NCI-H226 (cell line): ENCODE results near the gene ZNF835.
"Not testable (repeated sequence)": the region's sequence is repeated elsewhere in the genome, so short reads cannot be mapped to it uniquely, and the experiment has no call there.

Source experiments
- DNase-seq: peaks from one replicate; pipeline ENCODE4 v3.0.0-alpha.2; 2015

Gene ZNF835

DNA sequence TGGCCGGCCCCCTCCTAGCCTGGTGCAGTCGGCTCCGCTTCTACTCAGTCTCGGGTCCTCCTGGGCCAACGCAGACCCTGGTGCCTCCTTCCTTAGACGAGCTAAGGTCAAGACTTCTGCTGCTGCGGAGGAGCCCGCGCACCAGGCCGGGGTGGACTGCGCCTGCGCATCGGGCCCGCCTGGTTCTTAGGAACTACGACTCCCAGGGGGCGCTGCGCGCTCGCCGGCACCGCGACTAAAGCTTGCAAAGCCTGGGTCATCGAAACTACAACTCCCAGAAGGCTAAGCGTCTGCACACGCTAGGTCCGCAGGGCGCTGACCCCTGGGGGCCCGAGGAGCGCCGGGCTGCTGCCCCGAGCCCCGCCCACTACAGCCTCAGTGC lies at the start of gene ZNF835:
Gene ZNF835 (minus strand): TSS at position 145 of the 382 bp plus-strand sequence. CDS start 6,559 bp downstream, outside the sequence.
- DNase-seq = no peak

DNA sequence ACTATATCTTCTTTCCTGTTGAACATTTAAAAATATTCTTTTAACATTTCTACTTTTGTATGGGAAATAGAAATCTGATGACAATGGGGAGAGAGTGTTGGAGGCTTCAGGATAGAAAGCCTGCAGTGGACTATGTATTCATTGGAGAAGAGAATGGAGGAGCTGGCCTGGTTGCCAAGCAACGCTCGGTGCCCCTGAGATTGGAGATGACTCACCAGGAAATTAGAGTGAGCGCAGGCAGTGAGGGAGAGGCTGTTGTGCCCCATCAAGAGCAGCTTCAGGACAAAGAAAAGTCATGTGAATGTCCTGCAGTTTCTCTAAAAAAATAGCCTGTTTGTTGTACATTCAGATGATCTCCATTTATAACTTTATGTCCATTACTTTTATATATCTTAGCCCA lies 48.7 kb upstream of the ZNF835 start:
- DNase-seq = no peak

DNA sequence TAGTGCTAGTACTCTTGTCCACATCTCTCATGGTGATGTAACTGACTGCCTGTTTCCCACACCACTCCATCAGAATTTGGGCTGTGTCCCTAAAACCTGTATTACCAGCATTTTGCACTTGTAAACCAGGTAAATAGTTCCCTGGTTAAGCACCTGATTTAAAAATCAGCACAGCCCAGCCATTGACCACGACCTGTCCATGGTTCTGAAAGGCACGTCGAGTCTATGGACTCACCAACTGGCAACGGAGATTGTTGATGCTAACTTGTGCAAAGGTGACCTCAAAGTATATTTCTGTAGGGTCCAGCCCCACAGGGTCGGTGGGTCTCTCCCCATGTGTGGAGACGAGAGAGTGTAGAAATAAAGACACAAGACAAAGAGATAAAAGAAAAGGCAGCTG lies 46.7 kb upstream of the ZNF835 start:
- DNase-seq = no peak

DNA sequence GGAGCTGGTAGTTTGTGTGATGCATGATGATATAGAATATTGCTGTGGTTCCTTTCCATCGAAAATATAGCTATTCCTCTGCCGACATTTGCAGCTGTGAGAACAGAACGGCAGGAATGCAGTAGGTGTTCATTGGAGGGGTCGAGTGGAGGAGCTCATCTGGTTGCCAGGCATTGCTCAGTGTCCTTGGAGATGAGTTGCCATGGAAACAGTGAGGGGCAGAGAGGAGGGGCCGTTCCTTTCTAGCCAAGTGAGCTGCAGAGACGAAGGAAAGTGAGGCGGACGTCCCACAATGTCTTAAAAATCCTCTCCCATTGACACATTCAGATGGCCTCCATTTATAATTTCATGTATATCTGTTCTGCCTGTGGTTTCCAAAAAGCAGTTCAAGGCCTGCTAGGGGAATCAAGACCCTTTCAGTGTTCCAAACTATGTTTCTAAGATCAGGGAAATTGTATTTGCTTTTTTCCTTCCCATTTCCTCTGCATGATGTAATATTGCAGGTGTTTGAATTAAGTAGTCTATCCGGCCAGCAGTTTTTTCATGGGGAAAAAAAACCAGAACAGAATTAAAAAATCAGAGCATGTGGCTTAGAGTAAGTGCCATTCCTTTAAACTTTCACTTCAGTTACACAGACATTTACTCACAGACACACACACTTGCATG lies 41.2 kb upstream of the ZNF835 start:
- DNase-seq = no peak

DNA sequence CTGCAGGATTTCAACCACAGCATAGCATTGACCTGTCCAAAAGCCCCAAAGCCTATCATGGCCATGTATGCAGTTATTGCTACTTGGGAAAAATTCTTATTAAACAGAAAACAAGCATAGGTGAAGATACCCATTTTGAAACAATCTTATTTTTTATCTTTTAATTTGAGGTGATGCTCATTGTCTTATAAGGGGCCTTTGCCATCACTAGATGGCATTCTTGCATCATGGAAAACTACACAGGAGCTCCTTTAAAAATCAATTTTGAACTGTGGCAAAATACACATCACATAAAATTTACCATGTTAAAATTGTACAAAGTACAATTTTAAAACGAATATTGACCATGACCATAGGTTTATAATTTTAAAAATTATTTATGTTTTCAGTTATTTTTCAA lies 38.9 kb upstream of the ZNF835 start:
- no peak for DNase-seq

DNA sequence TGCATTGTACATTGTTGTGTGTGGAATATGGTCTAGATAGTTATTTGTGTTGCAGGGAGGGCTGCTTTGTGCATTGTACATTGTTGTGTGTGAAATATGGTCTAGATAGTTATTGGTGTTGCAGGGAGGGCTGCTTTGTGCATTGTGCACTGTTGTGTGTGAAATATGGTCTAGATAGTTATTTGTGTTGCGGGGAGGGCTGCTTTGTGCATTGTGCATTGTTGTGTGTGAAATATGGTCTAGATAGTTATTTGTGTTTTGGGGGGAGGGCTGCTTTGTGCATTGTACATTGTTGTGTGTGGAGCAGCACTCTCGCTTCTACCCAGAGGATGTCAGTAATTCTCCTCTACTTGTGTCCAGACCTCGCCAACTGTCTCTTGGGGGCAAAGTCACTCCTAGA lies 36.3 kb upstream of the ZNF835 start:
- no peak for DNase-seq

DNA sequence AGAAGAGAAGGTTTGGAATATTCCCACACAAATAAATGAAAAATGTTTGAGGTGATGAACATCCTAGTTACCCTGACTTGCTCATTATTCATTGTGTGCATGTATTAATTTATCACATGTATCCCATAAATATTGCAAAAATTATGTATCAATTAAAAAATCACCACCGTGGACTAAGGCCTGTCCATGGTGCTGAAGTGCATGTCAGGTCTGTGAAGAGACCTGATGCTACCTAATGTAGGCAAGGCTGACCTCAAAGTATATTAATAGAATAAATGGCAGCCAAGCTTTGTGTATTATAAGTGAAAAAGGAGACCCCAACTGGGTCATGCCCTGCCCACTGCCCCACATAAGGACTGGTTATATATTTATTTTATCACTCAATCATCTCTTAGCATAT lies 34.4 kb upstream of the ZNF835 start:
- no peak for DNase-seq

DNA sequence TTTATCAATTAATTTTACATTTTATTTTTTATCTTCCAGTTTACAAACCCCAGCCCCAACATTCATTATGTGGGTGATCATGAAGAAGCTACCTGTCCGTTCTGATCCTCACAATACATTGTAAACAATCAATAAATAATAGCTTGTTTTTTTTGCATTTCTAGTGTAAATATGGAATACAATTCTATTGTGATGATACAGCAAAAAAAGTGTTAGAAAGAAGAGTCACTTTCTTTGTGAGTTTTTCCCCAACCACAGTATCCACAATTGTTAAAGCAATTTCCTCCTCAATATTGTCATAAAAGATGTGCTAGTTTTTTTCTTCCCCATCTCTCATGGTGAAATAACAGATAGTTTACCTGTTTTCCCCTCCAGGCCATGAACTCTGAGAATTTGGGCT lies 30.3 kb upstream of the ZNF835 start:
- DNase-seq = no peak

DNA sequence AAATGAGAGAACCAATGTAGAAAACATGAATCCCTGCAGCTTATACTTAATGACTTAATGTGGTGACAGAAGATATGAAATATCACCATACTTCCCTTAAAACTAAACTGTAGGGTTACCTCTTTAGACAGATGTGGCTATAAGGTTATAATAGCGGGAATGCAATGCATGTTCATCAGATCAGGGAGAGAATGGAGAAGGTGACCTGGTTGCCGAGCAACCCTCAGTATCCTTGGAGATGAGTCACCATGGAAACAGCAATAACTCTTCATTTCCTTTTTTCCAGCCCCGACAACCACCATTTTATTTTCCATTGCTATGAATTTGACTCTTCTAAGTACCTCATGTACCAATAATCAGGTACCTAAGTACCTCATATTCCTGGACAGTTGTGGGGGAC lies 28.0 kb upstream of the ZNF835 start:
- no peak for DNase-seq

DNA sequence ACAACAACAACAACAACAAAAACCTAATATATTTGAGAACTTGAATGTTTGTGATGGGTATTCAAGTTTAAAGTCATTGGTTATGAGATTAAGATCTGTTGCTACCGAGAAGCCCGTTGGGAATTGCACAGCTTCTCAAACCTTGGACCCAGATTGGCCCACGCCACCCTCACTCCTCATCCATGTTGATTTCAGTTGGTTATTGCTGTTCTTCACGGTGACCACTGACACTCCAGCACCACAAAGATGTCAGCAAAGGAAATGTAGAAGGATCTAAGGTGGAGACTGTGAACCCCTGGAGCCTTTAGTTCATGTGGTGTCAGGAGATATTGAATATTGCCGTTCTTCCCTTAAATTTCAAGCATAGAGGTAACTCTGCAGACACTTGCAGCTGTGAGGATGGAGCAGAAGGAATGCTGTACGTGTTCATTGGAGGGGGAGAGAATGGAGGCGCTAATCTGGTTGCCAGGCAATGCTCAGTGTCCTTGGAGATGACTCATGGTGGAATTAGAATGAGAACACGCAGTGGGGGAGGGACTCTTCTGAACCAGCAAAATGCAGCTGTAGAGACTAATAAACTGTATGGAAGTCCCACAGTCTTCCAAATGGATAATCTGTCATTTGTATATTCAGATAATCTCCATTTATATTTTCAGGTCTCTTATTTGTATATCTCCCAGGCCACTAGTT lies 20.8 kb upstream of the ZNF835 start:
- no peak for DNase-seq

DNA sequence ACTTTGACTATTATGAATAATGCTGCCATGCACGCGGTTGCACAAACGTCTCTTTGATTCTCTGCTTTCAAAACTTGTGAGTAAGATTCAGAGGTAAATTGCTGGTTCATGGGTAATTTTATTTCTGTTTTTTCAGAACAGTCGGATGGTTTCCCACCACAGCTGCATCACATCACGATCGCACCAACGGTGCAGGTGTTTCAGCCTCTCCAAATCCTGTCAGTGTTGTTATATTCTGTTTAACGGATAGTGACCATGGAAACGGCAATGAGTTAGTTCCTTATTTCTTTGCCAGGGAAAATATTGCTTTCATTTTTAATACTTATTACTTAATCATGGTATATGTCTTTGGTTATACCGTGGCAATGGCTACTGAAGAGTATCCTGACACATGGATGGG lies 19.1 kb upstream of the ZNF835 start:
- no peak for DNase-seq

DNA sequence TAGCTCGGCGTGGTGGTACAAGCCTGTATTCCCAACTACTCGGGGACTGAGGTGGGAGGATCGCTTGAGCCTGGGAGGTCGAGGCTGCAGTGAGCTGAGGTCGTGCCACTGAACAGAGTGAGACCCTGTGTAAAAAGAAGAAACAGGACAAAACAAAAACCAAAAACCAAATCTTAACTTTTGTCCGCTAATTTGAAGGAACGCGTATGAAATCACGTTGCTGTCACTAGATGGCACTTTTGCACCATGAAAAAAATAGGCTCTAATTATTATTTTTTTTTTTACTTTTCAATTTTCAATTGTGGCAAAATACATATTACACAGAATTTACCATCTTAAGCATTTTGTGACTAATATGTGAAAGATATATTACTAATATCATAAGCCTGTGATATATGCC lies 17.6 kb upstream of the ZNF835 start:
- DNase-seq = no peak

DNA sequence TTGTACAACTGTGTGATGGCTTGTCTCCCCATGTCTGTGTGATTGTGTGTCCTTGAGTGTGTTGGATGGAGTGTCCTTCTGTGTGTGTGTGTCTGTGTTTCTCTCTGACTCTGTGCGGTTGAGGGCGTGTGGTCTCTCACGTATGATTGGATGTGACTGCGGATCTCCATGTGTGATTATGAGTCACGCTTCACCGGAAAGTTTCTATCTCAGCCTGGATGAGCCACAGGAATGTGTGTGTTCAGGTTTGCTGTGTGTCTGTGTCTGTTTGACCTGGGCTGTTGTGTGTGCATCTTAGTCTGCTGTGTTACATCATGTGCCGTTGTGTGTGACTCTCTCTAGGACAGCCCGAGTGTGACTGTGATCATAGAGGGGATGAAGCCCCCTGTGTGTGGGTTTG lies 15.5 kb upstream of the ZNF835 start:
- DNase-seq = no peak

DNA sequence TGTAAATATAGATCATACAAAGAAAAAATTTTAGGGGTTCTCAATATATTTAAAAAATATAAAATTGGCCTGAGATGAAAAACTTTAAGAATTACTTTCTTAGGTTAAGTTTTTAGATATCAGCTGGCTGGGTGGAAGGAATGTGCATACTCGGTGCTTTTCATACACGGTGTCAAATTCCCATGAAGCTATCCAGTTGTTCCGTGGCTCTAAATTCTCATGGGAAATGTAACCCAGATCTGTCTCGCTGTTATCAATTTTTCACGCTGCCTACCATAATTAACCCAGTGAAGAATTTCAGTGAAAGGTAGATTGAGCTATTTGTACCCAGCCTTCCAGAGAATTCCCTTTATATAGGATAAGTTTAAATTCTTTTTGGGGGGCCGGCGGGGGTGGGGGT lies 11.6 kb upstream of the ZNF835 start:
- no peak for DNase-seq

DNA sequence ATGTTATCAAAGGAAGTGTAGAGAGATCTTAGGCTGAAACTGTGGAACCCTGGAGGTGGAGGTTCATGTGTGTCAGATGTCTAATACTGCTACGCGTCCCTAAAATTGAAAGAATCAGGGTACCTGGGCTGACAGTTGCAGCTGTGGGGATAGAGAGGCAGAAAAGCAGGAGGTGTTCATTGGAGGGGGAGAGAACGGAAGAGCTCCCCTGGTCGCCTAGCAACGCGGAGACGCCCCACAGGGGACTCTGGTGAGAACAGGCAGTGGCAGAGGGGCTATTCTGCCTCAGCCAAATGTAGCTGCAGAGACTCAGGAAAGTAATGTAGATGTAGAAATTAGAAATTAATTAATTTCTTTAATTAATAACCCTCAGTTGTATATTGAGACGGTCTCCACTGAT lies 10.1 kb upstream of the ZNF835 start:
- DNase-seq = no peak

DNA sequence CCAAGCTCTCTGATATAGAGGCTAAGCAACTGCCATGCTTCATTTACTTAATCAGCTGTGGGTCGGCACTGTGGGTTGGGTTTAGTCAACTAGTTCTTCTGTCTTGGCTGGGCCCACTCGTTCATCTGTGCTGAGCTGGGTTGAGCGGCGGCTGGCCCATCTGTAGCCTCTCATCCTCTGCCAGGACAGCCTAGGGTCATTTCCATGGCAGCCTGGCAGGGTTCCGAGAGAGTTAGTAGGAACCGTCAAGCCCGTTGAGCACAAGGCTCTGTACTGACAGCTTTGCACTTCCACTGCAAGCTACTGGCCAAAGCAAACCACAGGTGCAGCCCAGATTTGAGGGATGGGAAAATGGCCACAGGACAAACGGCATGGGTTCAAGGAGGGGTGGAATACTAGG lies 6.6 kb upstream of the ZNF835 start:
- DNase-seq = no peak

DNA sequence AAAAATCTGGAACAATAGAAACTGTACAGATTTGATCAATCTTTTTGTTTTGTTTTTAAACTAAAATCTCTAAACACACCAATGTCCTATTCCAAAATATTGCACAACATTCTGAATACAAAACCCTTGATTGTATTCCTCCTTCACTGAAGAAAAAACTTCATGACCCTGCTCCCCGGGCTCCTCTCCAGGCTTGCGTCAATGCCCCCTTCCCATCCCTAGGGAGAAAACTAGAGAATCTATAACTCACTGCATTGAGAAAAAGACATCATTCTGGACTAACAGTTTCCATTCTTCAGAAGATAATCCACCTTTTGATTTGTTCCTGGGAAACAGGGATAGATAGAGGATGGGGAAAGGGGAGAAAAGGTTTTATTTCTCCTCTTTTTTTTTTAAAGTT lies 1.1 kb upstream of the ZNF835 start:
- not testable (repeated sequence) for DNase-seq

DNA sequence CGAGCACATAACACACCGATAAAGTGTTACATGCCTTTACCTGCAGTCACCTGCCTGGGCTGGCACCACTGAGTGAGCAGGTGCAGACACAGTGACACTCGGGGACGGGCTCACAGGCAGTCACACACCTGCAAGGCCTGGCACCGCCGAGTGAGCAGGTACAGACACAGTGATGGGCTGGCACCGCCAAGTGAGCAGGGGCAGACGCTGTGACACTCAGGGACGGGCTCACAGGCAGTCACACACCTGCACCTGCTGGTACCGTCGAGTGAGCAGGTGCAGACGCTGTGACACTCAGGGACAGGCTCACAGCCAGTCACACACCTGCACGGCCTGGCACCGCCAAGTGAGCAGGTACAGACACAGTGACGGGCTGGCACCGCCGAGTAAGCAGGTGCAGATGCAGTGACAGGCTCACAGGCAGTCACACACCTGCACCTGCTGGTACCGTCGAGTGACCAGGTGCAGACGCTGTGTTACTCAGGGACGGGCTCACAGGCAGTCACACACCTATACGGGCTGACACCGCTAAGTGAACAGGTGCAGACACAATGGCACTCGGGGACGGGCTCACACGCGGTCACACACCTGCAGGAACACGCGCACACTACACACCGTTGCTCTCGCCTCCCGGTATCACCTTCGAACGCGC lies 470 bp downstream of the ZNF835 start:
- no peak for DNase-seq

DNA sequence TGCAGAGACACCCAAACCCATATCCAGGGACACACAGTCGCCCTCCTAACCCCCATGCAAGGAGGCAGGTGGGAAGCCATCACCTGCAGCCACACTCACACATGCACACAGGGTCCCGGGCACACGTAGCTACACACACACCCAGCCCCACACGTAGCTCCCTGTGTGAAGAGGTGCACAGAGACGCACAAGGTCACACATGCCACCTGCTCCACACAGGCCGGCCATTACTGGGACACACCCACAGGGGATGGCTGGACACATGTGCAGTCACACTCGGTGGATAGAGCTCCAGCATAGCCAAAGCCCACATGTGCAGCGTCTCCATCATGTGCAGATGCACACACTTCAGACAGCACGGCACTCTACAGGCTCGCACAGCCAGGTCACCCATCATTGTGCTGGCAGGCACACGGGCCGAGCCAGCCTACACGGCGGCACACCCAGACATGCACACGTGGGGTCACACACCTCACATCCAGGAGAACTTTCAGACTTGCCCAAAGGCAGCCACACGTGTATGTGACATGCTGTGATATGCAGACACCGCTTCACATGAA lies 1.1 kb downstream of the ZNF835 start:
- DNase-seq = no peak

DNA sequence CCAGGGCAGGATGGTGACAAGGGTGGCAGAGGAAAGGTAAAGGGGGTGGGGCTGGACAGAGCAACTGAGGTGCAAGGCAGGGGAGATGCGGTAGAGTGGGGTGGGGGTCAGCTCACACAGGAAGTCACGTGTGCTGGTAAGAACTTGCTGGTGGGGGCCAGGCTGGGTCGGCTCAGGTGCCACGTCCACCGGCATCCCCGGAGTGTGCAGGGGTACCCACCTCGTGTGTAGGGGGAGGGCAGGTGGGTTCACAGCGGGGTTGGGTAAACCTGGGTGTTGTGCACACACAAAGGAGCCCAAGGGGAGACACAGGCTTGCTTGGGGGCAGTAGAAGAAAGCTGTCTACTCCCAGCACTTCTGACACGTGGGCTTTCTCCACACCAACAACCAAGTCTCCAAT lies 2.9 kb downstream of the ZNF835 start:
- DNase-seq = no peak

DNA sequence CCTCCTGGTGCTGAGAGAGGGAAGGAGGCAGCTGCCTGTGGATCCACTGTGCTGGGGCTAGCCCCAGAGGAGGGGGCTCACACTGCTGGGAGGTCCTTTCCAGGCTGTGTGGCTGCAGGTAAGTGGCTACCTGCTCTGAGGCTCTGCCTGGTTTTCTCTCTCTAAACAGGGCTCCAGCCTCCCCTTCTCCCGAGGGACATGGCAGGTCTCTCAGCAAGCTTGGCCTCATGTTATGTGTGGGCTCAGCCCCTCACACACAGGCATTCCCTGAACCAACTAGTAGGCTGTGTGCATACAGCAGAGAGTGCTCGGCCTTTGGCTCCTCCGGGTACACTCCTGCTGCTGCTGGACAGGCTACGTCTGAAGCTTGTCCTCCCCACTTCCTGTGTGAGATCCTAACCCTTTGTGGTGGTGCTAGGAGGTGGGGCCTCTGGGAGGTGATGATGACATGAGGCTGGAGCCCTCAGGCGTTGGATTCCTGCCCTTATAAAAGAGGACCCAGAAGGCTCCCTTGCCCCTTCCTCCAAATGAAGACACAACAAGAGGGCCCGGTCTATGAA lies 4.2 kb downstream of the ZNF835 start:
- no peak for DNase-seq

DNA sequence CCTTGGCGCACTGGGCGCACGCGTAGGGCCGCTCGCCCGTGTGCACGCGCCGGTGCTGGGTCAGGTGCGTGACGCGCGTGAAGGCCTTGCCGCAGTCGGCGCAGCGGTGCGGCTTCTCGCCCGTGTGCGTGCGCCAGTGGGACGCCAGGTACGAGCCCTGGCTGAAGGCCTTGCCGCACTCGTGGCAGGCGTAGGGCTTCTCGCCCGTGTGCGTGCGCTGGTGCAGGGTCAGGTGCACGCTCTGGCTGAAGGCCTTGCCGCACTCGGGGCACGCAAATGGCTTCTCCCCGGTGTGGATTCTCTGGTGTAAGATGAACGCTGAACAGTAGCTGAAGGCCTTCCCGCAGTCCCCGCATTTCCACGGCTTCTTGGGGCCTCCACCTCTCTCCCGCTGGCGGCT lies 7.0 kb downstream of the ZNF835 start:
- no peak for DNase-seq

DNA sequence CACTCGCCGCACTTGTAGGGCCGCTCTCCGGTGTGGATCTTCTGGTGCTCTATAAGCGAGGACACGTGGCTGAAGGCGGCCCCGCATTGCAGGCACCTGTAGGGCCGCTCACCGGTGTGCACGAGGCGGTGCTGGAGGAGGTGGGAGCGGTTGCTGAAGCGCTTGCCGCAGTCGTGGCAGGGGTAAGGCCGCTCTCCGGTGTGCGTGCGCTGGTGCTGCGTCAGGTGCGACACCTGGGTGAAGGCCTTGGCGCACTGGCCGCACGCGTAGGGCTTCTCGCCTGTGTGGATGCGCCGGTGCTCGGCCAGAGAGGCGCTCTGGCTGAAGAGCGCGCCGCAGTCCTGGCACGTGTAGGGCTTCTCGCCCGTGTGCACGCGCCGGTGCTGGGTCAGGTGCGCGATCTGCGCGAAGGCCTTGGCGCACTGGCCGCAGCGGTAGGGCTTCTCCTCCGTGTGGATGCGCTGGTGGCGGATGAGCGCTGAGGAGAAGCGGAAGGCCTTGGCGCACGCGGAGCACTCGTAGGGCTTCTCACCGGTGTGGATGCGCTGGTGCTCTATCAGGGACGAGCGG lies 7.5 kb downstream of the ZNF835 start:
- DNase-seq = no peak

DNA sequence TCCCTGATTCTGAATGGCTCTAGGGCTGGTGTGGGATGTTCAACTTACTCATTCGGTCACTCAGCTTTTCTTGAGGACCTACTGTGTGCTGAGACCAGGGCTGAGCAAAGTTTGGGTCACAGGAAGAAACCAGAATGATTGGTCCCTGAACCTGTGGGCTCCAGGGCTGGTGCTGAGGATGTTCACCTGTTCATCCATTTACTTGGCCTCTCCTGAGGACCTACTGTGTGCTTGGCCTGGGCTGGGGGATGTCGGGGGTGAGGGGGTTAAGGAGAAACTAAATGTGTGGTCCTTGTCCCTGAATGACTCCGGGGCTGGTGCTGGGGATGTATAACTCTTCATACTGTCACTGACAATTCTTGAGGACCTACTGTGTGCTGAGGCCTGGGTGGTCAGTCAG lies 10.3 kb downstream of the ZNF835 start:
- DNase-seq = no peak
